Measurements from ENCODE around the gene KNSTRN. TPM values are rescaled to one million over a fixed set of nuclear protein-coding genes. Genes with fewer than 3 reads are reported as not detected.

The KNSTRN gene
- total and polyA plus RNA-seq, 2 of the 13 experiments (the other 11 are each of a cell fraction or from before 2014, with no cell fraction given) = 20.3 to 62.3 TPM

GRCh38 chr15:40338041-40338657 is 44.4 kb upstream of the KNSTRN start (continued):
- TF ChIP-seq ZNF350 (CRISPR knock-in tag; IDR thresholded peaks at IDR 0.05; ENCODE audit: borderline replicate concordance, low read depth) (0 out of 2 replicates have a peak, but pooled peaks have one; percentile 12), ZBTB40 (IDR thresholded peaks at IDR 0.05) (no peak), ZBTB40 (CRISPR knock-in tag; IDR thresholded peaks at IDR 0.05) (no peak), PATZ1 (CRISPR knock-in tag; IDR thresholded peaks at IDR 0.05) (peak; percentile 66), ZBTB39 (CRISPR knock-in tag; IDR thresholded peaks at IDR 0.05) (no peak), MAZ (IDR thresholded peaks at IDR 0.05; ENCODE audit: borderline replicate concordance, low read depth, low read length) (0 out of 2 replicates have a peak, but pooled peaks have one; percentile 41), MAZ (CRISPR knock-in tag; IDR thresholded peaks at IDR 0.05; ENCODE audit: low read depth) (peak; percentile 55; the same call in 1 of the 2 replicates), GATAD2A (CRISPR knock-in tag; IDR thresholded peaks at IDR 0.05) (0 out of 2 replicates have a peak, but pooled peaks have one; percentile 14), ZNF274 (CRISPR knock-in tag; IDR thresholded peaks at IDR 0.05) (no peak), TEAD3 (CRISPR knock-in tag; optimal IDR thresholded peaks at IDR 0.05; ENCODE audit: borderline replicate concordance) (peak; percentile 34), USF2 (IDR thresholded peaks at IDR 0.05; ENCODE audit: low read depth, low read length) (no peak), USF2 (CRISPR knock-in tag; IDR thresholded peaks at IDR 0.05; ENCODE audit: borderline replicate concordance) (no peak), KDM2A (CRISPR knock-in tag; IDR thresholded peaks at IDR 0.05; ENCODE audit: borderline replicate concordance, low read depth) (0 out of 2 replicates have a peak, but pooled peaks have one; percentile 22)
